ENCODE results near the gene RPL31.

RPL31 gene

DNA sequence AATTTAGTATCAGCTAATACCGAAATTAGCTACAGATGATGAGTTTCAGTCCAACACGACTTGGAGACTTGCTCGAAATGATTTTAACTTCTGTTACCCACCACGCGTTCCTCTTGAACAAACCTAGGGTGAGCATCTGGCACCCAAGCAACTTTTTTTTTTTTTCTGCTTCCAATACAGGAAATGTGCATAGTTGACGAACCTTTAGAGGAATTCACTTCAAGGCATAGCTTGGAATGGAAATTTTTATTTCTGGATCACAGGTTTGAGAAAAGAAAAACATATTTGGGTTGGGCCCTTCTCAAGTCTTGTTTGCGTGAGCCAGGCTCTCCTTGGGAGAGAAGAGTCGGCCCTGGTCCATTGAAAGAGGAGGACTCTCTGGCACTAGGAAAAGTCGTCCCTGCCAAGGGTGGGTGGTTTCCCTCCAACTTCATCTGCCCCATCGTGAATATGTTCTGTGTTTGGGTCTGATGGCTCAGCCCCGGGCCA is 37.4 kb upstream of the RPL31 start:
- TF ChIP-seq, protein P1, sequence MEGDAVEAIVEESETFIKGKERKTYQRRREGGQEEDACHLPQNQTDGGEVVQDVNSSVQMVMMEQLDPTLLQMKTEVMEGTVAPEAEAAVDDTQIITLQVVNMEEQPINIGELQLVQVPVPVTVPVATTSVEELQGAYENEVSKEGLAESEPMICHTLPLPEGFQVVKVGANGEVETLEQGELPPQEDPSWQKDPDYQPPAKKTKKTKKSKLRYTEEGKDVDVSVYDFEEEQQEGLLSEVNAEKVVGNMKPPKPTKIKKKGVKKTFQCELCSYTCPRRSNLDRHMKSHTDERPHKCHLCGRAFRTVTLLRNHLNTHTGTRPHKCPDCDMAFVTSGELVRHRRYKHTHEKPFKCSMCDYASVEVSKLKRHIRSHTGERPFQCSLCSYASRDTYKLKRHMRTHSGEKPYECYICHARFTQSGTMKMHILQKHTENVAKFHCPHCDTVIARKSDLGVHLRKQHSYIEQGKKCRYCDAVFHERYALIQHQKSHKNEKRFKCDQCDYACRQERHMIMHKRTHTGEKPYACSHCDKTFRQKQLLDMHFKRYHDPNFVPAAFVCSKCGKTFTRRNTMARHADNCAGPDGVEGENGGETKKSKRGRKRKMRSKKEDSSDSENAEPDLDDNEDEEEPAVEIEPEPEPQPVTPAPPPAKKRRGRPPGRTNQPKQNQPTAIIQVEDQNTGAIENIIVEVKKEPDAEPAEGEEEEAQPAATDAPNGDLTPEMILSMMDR (IDR thresholded peaks at IDR 0.05; ENCODE audit: low read depth, low read length), result no peak
- DNase-seq (ENCODE audit: low read depth in 2 of 2), result no peak

DNA sequence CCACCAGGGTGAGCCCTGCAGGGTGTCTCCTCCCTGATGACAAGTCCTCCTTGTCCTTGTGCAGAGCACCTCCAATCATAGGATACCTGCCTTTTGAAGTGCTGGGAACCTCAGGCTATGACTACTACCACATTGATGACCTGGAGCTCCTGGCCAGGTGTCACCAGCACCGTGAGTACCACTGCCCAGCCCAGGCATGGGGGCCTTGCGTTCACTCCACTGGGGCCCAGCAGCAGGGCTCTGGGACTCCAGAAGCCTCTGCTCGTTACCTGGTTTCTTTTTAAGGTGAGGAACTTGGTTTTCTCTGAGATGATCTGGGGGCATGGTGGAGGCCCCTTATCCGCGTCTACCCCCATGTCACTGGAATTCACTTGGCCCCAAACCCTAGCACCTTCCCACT is 36.5 kb upstream of the RPL31 start:
- no peak for DNase-seq (ENCODE audit: low read depth in 2 of 2)
- no peak overlapping the region for H3K4me3 ChIP-seq (replicated peaks in 1 of 2; ENCODE audit: low read depth in 2 of 2, low read length in 2 of 2)
- TF ChIP-seq, protein P1 (IDR thresholded peaks at IDR 0.05; ENCODE audit: low read depth, low read length), result no peak

More for the DNA sequence above, 37.4 kb upstream of the RPL31 start:
- H3K4me3 ChIP-seq (replicated peaks in 1 of 2; ENCODE audit: low read depth in 2 of 2, low read length in 2 of 2), result no peak overlapping the region

DNA sequence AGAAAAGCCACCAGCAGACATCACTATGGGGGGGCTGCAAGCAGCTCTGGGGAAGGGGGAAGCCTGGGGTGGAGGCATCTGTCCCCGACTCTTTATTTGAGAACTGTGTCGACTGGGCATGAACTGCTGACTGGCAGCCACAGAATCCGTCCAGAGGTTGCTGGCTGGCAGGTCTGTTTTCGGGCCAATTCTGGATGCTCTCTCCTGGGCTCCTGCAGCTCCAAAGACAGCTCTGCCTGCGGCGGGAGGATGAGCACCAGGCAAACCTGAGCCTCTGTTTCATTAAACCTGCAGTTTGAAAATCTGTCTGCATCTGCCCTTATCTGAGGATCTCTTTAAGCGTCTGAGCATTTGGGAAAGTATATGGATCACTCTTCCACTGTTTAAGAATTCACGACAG is 34.4 kb upstream of the RPL31 start:
- DNase-seq (ENCODE audit: low read depth in 2 of 2), result no peak
- TF ChIP-seq, protein P1 (IDR thresholded peaks at IDR 0.05; ENCODE audit: low read depth, low read length), result no peak
- H3K4me3 ChIP-seq (replicated peaks in 1 of 2; ENCODE audit: low read depth in 2 of 2, low read length in 2 of 2), result no peak overlapping the region

DNA sequence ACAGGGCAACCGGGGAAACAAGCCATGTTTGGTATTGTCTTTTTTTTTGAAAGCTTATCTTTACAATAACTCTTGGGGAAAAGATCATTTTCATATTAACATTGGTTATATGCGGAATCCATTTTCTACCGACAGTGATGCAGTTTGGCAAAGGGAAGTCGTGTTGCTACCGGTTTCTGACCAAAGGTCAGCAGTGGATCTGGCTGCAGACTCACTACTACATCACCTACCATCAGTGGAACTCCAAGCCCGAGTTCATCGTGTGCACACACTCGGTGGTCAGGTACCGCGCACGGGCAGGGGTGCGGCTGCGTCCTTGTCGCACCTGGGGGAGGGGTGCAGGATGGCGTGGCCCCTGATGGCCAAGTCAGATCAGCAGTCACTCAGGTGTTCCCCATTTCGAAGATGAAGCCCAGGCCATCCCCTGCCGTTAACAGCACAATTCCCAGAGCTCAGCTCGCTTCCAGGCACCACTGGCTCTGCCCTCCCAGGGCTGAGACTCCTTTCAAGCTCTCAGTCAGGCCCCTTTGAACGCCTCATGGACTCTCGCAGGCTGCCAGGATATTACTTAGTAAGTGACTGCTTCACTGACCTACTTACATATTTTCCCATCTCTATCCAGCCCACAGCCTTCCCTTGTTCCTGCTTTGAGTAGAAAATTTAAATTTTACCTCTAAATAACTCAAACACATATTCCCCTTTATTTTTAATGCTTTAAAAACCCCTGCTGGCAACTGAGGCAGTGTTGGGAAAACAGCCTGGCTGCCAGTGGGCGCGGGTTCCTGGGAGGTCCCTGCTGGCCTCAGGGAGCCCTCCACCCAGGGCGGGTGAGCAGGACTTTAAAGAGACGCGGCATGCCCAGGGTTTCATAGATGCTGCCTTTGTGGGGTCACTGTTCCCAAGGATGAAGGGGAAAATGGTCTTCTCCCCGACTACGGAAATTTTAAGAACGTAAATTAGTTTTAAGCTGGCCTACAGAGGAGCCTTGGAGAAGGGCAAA is 33.6 kb upstream of the RPL31 start:
- no peak overlapping the region for H3K4me3 ChIP-seq (replicated peaks in 1 of 2; ENCODE audit: low read depth in 2 of 2, low read length in 2 of 2)
- DNase-seq (ENCODE audit: low read depth in 2 of 2), result no peak
- TF ChIP-seq, protein P1 (IDR thresholded peaks at IDR 0.05; ENCODE audit: low read depth, low read length), result no peak

DNA sequence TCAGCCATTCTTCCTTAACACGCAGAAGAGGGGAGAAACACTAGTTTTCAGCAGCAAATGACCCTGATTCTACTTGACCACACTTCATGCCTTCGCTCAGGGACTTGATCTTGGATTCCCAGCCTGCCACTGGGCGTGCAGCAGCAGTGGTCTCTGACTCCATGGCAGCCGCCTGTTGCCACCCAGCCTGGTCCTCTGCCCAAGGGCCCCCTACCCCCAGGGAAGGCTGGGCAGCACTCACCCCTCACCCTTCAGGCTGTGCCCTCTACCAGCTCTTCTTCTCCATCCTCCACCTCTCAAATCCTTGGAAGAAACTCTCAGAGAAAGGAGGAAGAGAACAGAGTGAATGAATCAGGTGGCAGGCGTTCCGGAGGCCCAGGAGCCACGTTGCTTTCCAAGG is 32.1 kb upstream of the RPL31 start:
- no peak for DNase-seq (ENCODE audit: low read depth in 2 of 2)
- no peak overlapping the region for H3K4me3 ChIP-seq (replicated peaks in 1 of 2; ENCODE audit: low read depth in 2 of 2, low read length in 2 of 2)
- TF ChIP-seq, protein P1 (IDR thresholded peaks at IDR 0.05; ENCODE audit: low read depth, low read length), result no peak

DNA sequence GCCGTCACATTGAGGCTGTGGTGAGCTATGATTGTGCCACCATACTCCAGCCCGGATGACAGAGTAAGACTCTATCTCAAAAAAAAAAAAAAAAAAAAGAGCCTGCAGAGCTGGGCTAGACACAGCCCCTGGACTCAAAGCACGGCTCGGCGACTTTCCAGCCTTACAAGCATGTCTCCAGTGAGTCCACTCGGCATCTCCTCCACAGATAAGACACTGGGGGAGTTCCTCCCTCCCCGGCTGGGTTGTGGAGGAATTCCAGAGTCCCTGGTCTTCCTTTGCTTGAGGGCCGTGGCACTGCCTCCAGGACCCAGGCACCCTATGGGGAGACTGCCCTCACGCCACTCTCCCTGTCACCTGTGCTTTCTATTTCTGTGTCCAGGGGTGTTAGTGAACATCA is 30.9 kb upstream of the RPL31 start:
- TF ChIP-seq, protein P1 (IDR thresholded peaks at IDR 0.05; ENCODE audit: low read depth, low read length), result no peak
- DNase-seq (ENCODE audit: low read depth in 2 of 2), result peak in 1 of 2 donors; percentile 34
- no peak overlapping the region for H3K4me3 ChIP-seq (replicated peaks in 1 of 2; ENCODE audit: low read depth in 2 of 2, low read length in 2 of 2)
